Ovary (tissue), 3 donors: ENCODE results near the gene IL17RE.

Experiments used
- EP300 ChIP-seq: sonication (generic); formaldehyde crosslinking; IDR thresholded peaks from one replicate; pipeline ENCODE4 v1.6.1; 2017; ENCODE audit warnings: antibody characterized with exemption
- POLR2A ChIP-seq: fragments of 450-650 bp; IDR thresholded peaks from one replicate; pipeline ENCODE4 v1.6.1; 2017; ENCODE audit warnings: antibody characterized with exemption, mild to moderate bottlenecking, moderate library complexity
- TF ChIP-seq, protein P1 (sequence below), 3 donors: fragments of 450-650 bp in 2 of 3; fragments of 200-600 bp in 1 of 3; IDR thresholded peaks; one replicate each; pipeline versions ENCODE4 v1.5.1 to v1.8.0; 2016 to 2022; ENCODE audit warnings: antibody characterized with exemption in 3 of 3, mild to moderate bottlenecking in 1 of 3
- donor health status: DM: no; HTN: no; CAD: no.

DNA sequence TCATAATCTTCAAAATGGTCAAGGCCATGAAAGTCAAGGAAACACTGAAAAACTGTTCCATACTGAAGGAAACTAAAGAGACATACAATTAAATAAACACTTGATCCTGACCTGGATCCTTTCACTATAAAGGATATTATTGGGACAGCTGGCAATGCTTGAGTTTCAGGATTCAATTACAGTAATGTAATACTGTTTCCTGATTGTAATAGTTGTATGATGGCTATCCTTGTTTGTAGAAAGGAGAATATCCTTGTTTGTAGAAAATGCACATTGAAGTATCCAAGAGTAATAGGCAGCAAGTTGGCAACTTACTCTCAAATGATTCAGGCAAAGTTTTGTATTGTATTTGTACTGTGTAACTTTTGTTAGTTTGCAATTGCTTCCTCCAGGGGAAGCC is 27.2 kb upstream of the IL17RE start:
- TF ChIP-seq, protein P1, sequence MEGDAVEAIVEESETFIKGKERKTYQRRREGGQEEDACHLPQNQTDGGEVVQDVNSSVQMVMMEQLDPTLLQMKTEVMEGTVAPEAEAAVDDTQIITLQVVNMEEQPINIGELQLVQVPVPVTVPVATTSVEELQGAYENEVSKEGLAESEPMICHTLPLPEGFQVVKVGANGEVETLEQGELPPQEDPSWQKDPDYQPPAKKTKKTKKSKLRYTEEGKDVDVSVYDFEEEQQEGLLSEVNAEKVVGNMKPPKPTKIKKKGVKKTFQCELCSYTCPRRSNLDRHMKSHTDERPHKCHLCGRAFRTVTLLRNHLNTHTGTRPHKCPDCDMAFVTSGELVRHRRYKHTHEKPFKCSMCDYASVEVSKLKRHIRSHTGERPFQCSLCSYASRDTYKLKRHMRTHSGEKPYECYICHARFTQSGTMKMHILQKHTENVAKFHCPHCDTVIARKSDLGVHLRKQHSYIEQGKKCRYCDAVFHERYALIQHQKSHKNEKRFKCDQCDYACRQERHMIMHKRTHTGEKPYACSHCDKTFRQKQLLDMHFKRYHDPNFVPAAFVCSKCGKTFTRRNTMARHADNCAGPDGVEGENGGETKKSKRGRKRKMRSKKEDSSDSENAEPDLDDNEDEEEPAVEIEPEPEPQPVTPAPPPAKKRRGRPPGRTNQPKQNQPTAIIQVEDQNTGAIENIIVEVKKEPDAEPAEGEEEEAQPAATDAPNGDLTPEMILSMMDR (IDR thresholded peaks at IDR 0.05) = no peak
- TF ChIP-seq EP300 (no peak), POLR2A (no peak)
